BE2C (cell line): ENCODE data around the gene SEC16A.

Experiments used
- DNase-seq: peaks from one replicate; pipeline ENCODE4 v3.0.0-alpha.2; 2020
- H3K27me3 ChIP-seq: fragments of 250-450 bp; sonication (Bioruptor Pico); 2 replicates; pipeline ENCODE4 v1.5.1; 2020; ENCODE audit warnings: mild to moderate bottlenecking
- H3K36me3 ChIP-seq: fragments of 250-450 bp; sonication (Bioruptor Pico); 2 replicates; pipeline ENCODE4 v1.5.1; 2020; ENCODE audit warnings: mild to moderate bottlenecking
- H3K4me1 ChIP-seq: fragments of 250-450 bp; sonication (Bioruptor Pico); 2 replicates; pipeline ENCODE4 v1.5.1; 2020
- H3K4me3 ChIP-seq: 2 replicates; pipeline ENCODE4 v1.5.1; 2011; ENCODE audit warnings: low read depth, low read length
- H3K9me3 ChIP-seq: fragments of 250-450 bp; sonication (Bioruptor Pico); 2 replicates; pipeline ENCODE4 v1.5.1; 2020
- CTCF ChIP-seq: IDR thresholded peaks from 2 replicates; pipeline ENCODE4 v1.5.1; 2012; ENCODE audit warnings: mild to moderate bottlenecking, low read depth, low read length

SEC16A gene

DNA sequence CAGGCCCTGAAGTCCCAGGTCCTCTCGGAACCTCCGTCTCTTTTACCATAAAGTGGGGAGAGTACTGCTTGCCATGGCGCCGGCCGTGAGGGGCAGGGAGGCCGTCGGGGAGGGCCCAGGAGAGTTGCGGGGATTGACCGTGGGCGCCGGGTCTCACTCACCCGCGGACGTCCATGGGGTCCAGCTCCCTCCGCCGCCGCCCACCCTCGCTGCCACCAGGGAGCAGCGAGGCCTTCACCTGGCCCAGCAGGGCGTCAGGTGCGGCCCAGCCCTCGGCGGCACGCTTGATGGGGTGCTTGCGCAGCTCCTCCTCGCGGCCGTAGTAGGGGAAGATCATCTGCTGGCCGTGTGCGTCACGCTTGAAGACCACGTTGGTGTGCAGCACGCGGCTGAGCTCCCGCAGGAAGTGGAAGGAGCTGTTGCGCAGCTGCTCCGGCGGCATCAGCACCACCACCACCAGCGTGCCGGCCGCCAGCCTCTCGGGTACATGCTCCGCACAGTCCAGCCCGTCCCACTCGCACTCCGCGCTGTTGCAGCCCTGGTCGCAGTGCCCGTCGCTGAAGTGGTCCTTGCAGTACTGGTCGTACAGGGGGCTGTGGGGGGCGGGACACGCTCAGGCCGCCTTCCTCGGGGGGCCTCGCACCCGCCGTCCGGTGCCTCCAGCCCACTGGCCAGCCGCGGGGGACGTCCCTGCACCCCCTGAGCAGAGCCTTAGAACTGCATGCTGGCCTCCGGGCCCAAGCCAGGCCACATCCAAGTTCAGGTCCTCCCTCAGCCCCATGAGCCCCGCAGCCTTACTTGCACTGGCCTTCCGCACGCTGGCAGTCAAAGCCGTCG, 21.9 kb upstream of the SEC16A start:
- H3K36me3 ChIP-seq, result no peaks in the 10 kb centered on the region
- TF ChIP-seq CTCF, result no peak

GRCh38 chr9:136502940-136503550, 20.2 kb upstream of the SEC16A start:
- no peaks in the 10 kb centered on the region for H3K9me3 ChIP-seq
- DNase-seq, result no peak
- H3K4me3 ChIP-seq, result no peak overlapping the region
- no peaks in the 10 kb centered on the region for H3K4me1 ChIP-seq
- peak; percentile 35 for TF ChIP-seq CTCF
- peaks cover 7% of the 10 kb centered on the region; the same call in 1 of the 2 replicates for H3K27me3 ChIP-seq
- no peaks in the 10 kb centered on the region for H3K36me3 ChIP-seq

More for the DNA sequence above, 21.9 kb upstream of the SEC16A start:
- H3K4me1 ChIP-seq, result no peaks in the 10 kb centered on the region
- DNase-seq, result no peak
- 0 out of 2 replicates have a peak, but pooled peaks cover 4% of the 10 kb centered on the region for H3K27me3 ChIP-seq
- no peak overlapping the region for H3K4me3 ChIP-seq
- H3K9me3 ChIP-seq, result no peaks in the 10 kb centered on the region

DNA sequence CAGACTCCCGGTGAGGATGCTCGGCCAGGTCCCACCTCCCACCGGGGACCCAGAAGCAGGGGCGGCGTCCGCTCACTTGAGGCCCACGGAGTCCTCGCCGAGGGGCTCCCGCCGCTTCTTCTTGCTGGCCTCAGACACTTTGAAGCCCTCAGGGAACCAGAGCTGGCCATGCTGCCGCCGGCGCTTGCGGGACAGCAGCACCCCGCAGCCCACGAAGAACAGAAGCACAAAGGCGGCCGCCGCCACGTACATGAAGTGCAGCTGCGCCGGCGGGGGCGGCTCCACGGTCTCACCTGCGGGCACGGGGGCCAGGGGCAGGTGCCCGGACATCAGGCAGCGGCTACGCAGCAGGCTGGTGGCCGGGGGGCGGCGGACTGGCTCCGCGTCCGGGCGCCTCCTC, 19.4 kb upstream of the SEC16A start:
- Histone ChIP-seq H3K4me3 (no peak overlapping the region), H3K27me3 (peaks cover 7% of the 10 kb centered on the region; the same call in 1 of the 2 replicates), H3K4me1 (no peaks in the 10 kb centered on the region), H3K9me3 (no peaks in the 10 kb centered on the region), H3K36me3 (no peaks in the 10 kb centered on the region)
- no peak for TF ChIP-seq CTCF
- DNase-seq, result no peak

- DNase-seq, result no peak
- Histone ChIP-seq H3K9me3 (no peaks in the 10 kb centered on the region), H3K4me3 (no peak overlapping the region), H3K27me3 (peaks cover 7% of the 10 kb centered on the region; the same call in 1 of the 2 replicates), H3K36me3 (no peaks in the 10 kb centered on the region), H3K4me1 (no peaks in the 10 kb centered on the region)
- TF ChIP-seq CTCF, result no peak
Measured at GRCh38 chr9:136501686-136502085, 18.8 kb upstream of the SEC16A start.

DNA sequence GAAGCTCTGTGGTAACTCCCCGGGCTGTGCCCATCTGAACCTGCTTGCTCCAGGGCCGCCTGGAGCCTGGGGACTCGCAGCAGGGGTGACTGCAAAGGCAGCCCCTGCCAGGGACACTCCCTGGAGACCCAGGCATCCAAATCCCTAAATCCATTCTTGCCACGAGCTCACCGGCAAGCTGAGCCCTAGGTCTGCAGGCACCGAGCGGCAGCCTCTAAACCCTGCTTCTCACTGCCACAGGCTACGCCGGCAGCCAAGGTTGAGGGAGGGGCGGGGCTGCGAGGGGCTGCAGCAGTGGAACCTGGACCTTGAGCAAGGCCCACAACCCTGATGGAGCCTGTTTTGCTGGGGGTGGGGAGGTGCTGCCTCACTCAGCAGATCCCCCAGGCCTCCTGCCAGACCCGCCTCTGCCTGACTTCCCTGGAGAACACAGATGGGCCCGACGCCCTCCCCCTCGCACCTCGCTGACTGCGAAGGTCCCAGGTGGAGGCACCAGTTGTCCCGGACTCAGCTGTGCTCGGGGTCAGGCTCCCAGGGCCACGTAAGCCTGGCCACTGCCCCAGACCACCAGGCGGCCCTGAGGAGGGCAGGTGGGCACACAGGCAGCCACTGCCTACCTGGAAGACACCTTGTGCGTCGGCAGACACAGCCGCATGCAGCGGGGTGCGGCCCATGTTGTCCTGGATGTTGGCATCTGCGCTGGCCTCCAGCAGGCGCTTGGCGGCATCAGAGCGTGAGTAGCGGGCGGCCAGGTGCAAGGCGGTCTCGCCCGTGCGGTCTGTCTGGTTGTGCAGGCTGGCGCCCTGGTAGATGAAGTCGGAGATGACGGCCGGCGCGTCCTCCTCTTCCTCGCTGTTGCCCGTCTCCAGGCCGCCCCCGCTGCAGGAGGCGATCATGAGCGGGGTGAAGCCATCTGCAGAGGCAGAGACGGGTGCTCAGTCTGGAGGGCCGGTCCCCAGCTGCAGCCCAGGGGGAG, 17.4 kb upstream of the SEC16A start:
- TF ChIP-seq CTCF, result no peak
- H3K9me3 ChIP-seq, result no peaks in the 10 kb centered on the region
- no peaks in the 10 kb centered on the region for H3K36me3 ChIP-seq
- peaks cover 7% of the 10 kb centered on the region; the same call in 1 of the 2 replicates for H3K27me3 ChIP-seq
- H3K4me3 ChIP-seq, result no peak overlapping the region
- no peak for DNase-seq
- H3K4me1 ChIP-seq, result no peaks in the 10 kb centered on the region
